Left lung (tissue), 10 donors: ENCODE data around the gene CHPF2. TPM values are rescaled to one million over a fixed set of nuclear protein-coding genes. Genes with fewer than 3 reads are reported as not detected.

Experiments
- ATAC-seq: fragments of 200-7000 bp; cut with Tn5 transposase; one replicate; pipeline ENCODE4 v1.9.1; 2020; ENCODE audit warnings: moderate library complexity
- DNase-seq, 4 donors: peaks; one replicate each; pipeline ENCODE4 v3.0.0-alpha.2; 2013 to 2020
- H3K27ac ChIP-seq, 2 donors: fragments of 200-600 bp; sonication (generic) in 1 of 2; one replicate each; pipeline versions ENCODE4 v1.5.0 to v1.8.0; 2020 to 2021
- H3K27me3 ChIP-seq, 2 donors: fragments of 200-600 bp; sonication (generic) in 1 of 2; one replicate each; pipeline versions ENCODE4 v1.5.0 to v1.8.0; 2020 to 2021
- H3K36me3 ChIP-seq, 2 donors: fragments of 200-600 bp; sonication (generic) in 1 of 2; one replicate each; pipeline versions ENCODE4 v1.5.0 to v1.8.0; 2020 to 2021
- H3K4me1 ChIP-seq, 2 donors: fragments of 200-600 bp; one replicate each; pipeline ENCODE4 v1.8.0; 2021
- H3K4me3 ChIP-seq, 2 donors: fragments of 200-600 bp; sonication (generic) in 1 of 2; one replicate each; pipeline versions ENCODE4 v1.5.0 to v1.8.0; 2020 to 2021; ENCODE audit warnings: mild to moderate bottlenecking in 1 of 2
- H3K9me3 ChIP-seq, 2 donors: fragments of 200-600 bp; sonication (generic) in 1 of 2; one replicate each; pipeline versions ENCODE4 v1.5.0 to v1.8.0; 2020 to 2021
- intact Hi-C, 2 donors: fragments of 100-400 bp; cut with DNase I; formaldehyde crosslinking; loops; one replicate each; pipeline versions ENCODE4 v1.11.2 to v1.14.2; 2022
- polyA plus RNA-seq, 6 donors: library from polyadenylated mRNA; unstranded; fragments of 120-200 nt; gene quantifications; one replicate each; pipeline ENCODE4 v1.2.1, GENCODE V29; 2013; ENCODE audit not compliant: insufficient read length in 6 of 6
- total RNA-seq, 2 donors: library from RNA; stranded (reverse); fragmentation: NEBNext Ultra II Directional; extraction: Animal tissue kit (Norgen Biotek cat#: 25700); gene quantifications; one replicate each; pipeline ENCODE4 v1.2.1, GENCODE V29; 2021
- TF ChIP-seq, protein P1 (sequence below), 2 donors: fragments of 200-600 bp; sonication (generic) in 1 of 2; IDR thresholded peaks; one replicate each; pipeline versions ENCODE4 v1.5.0 to v1.8.0; 2021; ENCODE audit warnings: antibody characterized with exemption in 2 of 2
- donor health status: DM: no; HTN: yes; CAD: no.
- donor health status: DM: no; HTN: no; CAD: no.

CHPF2 gene
- total and polyA plus RNA-seq, 8 donors, result 18.1 to 53.8 (median 23.0) TPM

DNA sequence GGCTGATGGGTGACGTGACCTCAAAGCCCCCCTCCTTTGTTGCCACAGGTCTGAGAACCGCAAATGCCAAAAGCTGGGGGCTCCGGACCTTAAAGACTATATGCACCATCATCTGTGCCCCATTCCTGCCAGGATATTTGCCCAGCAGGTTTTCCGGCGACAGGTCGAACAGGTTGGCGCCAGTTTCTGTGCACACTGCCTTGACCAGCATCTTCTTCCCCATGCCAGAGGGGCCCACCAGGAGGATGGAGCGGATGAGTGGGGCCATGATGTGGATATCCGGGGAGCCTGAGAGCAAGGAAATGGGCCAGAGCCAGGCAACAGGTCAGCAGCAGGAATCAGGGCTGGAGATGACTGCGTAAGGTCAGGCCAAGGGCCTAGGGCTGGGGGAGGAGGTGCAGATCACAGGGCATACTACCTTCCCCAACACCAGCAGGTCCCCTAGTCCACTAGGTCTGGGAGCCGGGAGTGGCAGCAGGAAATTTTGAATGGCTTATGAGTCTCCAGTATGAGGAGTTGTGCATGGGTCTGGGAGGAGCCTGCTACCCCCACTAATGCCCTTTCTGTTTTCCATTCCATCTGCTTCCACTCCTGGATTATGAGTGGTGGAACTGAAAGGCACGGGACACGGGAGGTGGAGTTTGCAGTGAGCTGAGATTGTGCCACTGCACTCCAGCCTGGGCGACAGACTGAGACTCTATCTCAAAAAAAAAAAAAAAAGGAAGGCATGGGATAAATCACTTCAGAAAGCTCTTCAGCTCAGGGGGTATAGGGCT is 38.9 kb upstream of the CHPF2 start:
- TF ChIP-seq, protein P1, sequence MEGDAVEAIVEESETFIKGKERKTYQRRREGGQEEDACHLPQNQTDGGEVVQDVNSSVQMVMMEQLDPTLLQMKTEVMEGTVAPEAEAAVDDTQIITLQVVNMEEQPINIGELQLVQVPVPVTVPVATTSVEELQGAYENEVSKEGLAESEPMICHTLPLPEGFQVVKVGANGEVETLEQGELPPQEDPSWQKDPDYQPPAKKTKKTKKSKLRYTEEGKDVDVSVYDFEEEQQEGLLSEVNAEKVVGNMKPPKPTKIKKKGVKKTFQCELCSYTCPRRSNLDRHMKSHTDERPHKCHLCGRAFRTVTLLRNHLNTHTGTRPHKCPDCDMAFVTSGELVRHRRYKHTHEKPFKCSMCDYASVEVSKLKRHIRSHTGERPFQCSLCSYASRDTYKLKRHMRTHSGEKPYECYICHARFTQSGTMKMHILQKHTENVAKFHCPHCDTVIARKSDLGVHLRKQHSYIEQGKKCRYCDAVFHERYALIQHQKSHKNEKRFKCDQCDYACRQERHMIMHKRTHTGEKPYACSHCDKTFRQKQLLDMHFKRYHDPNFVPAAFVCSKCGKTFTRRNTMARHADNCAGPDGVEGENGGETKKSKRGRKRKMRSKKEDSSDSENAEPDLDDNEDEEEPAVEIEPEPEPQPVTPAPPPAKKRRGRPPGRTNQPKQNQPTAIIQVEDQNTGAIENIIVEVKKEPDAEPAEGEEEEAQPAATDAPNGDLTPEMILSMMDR (IDR thresholded peaks at IDR 0.05), result no peak
- ATAC-seq, result no peak

GRCh38 chr7:151194188-151194587 is 38.1 kb upstream of the CHPF2 start:
- TF ChIP-seq, protein P1 (IDR thresholded peaks at IDR 0.05), result no peak
- intact Hi-C loops, result no loop called here
- Histone ChIP-seq H3K27me3 (peaks cover 0 to 24% of the 10 kb centered on the region in 2 donors), H3K4me1 (no peaks in the 10 kb centered on the region), H3K27ac (no peak overlapping the region), H3K36me3 (no peaks in the 10 kb centered on the region), H3K9me3 (no peaks in the 10 kb centered on the region), H3K4me3 (no peak overlapping the region)
- ATAC-seq (no peak), DNase-seq (no peak)

More for the DNA sequence above, 38.9 kb upstream of the CHPF2 start:
- Histone ChIP-seq H3K4me1 (no peaks in the 10 kb centered on the region), H3K27ac (no peak overlapping the region), H3K4me3 (no peak overlapping the region), H3K27me3 (peaks cover 0 to 24% of the 10 kb centered on the region in 2 donors), H3K9me3 (no peaks in the 10 kb centered on the region), H3K36me3 (no peaks in the 10 kb centered on the region)
- intact Hi-C loops, result no loop called here
- DNase-seq, result no peak

DNA sequence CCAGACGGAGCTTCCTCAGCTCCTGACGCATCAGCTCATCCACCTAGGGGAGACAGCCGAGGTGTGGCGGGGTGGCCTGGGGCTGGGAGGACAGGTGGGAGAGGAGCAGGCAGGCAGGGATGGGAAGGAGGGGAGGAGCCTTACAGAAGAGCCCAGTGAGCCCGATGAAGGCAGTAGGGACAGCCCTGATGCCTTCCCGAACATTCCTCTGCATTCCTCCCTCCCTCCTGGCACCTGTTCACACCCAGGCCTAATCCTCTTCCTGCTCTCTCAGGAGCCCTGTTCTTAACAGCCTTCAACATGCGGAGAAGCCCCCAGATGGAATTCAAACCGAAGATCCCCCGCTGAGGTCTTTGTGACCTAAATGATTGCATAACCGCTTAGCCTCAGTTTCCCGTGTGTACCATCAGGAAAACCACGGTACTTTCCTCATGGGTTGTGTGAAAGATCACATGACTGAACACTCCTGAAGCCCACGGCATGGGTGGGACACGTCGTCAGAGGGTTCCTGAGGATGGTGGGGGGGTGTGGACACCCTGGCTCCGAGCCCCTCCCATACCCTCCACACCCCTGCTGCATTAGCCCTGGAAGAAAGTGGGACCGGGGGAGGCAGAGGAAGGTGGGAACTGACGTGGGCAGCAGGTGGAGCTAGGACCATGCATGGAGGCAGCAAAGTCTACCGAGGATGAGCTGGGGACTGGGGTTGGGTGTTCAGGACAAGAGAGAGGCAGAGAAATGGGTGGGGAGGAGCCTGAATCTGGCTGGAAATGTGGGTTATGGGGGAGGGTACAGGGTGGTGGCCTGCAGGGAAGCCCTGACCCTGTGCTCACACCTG is 36.5 kb upstream of the CHPF2 start:
- no peaks in the 10 kb centered on the region for H3K36me3 ChIP-seq
- DNase-seq (no peak), ATAC-seq (no peak)
- H3K4me3 ChIP-seq, result no peak overlapping the region
- no peaks in the 10 kb centered on the region for H3K9me3 ChIP-seq
- TF ChIP-seq, protein P1 (IDR thresholded peaks at IDR 0.05), result no peak
- H3K27ac ChIP-seq, result no peak overlapping the region
- H3K27me3 ChIP-seq, result peaks cover 0 to 24% of the 10 kb centered on the region in 2 donors
- no peaks in the 10 kb centered on the region for H3K4me1 ChIP-seq
- intact Hi-C loops, result no loop called here

- Histone ChIP-seq H3K9me3 (no peaks in the 10 kb centered on the region), H3K4me1 (no peaks in the 10 kb centered on the region), H3K4me3 (no peak overlapping the region), H3K36me3 (no peaks in the 10 kb centered on the region), H3K27ac (no peak overlapping the region), H3K27me3 (peaks cover 0 to 24% of the 10 kb centered on the region in 2 donors)
- TF ChIP-seq, protein P1 (IDR thresholded peaks at IDR 0.05), result no peak
- ATAC-seq, result no peak
- intact Hi-C loops, result no loop called here
- no peak for DNase-seq
Measured at GRCh38 chr7:151197932-151198331, 34.4 kb upstream of the CHPF2 start.
